ENCODE results near the gene CIB2.
A peak's percentile ranks its signal among the peaks of the same experiment; 100 is the strongest.

CIB2 gene

GRCh38 chr15:78083687-78084448 lies 47.4 kb downstream of the CIB2 start:
- no peak for DNase-seq (ENCODE audit: low read depth in 2 of 2)

- DNase-seq (ENCODE audit: low read depth in 2 of 2), result no peak
These were observed 48.1 kb downstream of the CIB2 start for GRCh38 chr15:78083186-78083585.

DNA sequence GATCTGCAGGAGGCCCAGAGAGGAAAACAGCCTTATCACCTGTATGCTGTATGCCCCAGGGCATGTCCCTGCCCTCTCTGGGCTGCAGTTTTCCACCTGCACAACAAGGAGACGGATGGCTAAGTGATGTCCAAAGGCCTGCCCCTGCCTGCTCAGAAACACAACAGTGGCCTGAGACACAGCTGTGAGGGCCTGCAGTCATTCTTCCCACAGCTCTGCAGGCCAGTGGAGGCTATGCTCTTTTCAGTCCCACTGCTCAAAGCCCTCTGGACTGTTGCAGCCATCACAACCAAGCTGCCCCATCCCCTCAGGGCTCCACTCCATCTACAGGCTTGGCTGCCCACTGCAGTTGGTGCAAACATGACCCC lies 48.5 kb downstream of the CIB2 start:
- DNase-seq (ENCODE audit: low read depth in 2 of 2), result no peak

DNA sequence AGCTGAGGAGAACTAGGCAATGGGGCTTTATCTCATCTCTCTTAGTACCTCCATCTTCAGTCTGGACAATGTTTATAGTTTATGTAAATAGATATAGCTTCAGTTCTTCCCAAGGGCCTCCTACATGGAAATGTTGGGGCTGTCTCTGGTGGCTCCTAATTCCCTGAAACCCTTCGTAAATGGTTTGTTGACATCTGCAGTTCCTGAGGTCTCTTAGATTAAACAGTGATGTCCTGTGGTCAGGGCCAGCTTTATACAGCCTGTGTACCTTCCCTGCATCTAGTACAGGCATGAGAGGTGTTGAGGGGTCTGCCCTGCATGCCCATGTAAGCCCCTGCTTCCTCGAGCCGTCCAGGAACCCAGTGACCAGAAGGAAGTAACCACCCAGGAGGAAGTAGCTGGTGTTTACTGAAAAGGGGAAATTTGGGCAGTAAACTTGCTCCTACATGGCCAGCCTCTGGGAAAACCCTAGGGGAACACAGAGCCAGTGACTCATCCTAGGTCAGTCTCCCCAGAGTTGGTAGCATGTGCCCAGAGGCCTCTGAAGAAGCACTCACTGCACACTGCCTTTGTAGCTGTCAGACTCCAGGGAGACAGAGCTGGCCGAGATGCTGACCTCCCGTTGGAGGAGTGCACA lies 49.0 kb downstream of the CIB2 start:
- DNase-seq (ENCODE audit: low read depth in 2 of 2), result no peak

DNA sequence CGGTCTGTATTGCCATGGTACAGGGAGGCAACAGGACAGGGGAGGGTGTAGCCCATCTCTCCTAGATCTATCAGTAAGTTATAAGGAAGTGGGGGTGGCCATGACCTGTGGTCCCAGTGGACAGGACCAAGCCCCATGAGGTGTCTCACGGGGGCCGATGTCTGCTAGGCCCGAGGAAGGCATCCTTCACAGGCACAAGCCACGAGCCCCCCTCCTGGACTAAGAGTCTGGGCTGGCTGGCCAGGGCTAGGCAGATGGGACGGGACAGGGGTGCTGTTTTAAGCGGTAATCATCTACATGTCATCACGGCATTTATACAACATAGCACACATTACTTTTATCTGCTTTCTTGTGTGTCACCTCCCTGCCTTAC lies 51.2 kb downstream of the CIB2 start:
- DNase-seq (ENCODE audit: low read depth in 2 of 2), result no peak

GRCh38 chr15:78079298-78080087 lies 51.8 kb downstream of the CIB2 start:
- DNase-seq (ENCODE audit: low read depth in 2 of 2), result no peak

DNA sequence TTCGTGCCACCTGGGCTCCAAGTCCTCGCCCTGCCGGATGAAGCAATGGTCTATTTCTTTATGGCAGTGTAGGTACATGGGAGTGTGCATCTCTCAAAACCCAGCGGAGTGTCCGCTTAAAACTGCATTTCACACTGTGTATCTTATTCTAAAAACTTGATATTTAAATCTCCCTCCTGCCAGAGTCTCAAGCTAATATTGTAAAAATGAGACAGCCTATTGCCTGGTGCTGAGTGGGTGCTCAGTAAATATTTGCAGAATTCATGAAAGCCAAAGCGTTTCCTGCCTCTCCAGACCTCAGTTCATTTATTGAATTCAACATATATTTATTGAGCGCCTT lies 53.4 kb downstream of the CIB2 start:
- DNase-seq (ENCODE audit: low read depth in 2 of 2), result no peak

GRCh38 chr15:78077053-78077870 lies 54.0 kb downstream of the CIB2 start, which contains the start of gene TBC1D2B:
Gene TBC1D2B (minus strand): TSS chr15:78077711. CDS start chr15:78077652, 59 bp downstream.
- peak; percentile 54 to 58 for DNase-seq (ENCODE audit: low read depth in 2 of 2)

DNA sequence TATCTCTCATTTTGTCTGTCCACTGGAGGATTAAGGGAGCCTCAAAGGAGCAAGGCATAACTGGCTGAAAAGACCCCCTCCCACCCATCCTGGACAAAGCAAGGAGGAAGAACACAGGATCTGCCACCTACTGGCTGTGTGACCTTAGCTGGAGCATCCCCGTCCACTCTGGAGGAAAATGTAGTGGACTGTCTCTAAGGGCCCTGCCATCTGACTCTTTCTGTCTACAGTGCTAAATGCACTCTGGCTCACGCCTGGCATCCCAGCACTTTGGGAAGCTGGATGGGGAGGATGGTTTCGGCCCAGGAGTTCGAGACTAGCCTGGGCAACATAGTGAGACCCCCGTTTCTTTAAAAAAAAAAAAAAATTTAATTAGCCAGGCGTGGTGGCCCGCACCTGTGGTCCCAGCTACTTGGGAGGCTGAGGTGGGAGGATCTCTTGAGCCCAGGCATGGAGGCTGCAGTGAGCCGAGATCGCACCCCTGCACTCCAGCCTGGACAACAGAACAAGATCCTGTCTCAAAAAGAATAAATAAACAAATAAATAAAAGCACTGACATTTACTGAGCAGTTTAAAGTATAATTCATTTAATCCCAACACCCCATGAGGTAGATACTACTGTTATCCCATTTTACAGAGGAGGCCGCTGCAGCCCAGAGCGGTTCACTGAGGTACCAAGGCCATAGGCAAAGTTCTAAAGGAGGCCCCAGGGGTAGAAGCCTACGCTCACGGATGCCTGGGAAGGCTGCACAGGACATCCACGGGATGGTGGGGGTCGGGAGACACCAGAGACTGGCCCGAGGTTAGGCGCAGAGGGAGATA lies 54.8 kb downstream of the CIB2 start:
- DNase-seq (ENCODE audit: low read depth in 2 of 2), result no peak

GRCh38 chr15:78075490-78076230 lies 55.6 kb downstream of the CIB2 start:
- DNase-seq (ENCODE audit: low read depth in 2 of 2), result no peak

GRCh38 chr15:78073046-78073787 lies 58.0 kb downstream of the CIB2 start:
- DNase-seq (ENCODE audit: low read depth in 2 of 2), result no peak

DNA sequence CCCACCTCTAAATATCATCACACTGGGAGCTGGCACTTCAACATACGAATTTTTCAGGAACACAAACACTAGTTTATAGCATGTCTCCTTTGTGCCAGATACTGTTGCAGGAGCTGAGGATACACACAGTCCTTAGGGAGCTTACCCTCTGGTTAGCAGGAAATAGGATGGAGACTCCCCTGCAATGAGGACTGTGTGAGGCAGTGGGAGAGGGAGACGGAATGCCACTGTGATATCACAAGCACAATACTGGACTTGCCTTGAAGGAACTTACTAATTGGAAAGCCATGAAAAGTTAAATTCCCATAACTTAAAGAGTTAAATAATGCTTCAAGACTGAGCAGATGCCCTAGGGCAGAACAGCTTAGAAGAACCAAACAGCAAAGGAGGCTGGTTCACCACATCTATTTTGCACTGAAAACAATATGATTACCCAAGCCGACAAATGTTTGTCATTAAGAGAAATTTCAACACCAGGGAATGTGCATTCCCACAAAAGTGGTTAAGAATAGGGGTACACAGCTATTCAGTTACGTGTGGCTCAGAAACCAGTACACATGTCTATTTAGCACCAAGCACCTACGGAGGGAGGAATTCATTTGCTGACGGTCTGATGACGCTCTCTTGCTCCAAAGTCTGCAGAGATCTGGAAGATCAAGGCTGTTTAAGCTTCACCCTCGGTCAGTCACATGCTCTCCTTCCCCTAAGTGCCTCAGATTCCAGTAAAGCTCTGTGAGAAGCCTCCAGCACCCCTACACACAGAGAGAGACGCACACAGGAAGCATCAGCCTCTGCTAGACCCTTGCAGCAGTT lies 59.0 kb downstream of the CIB2 start:
- DNase-seq (ENCODE audit: low read depth in 2 of 2), result no peak

GRCh38 chr15:78071383-78071782 lies 59.9 kb downstream of the CIB2 start:
- DNase-seq (ENCODE audit: low read depth in 2 of 2), result no peak

DNA sequence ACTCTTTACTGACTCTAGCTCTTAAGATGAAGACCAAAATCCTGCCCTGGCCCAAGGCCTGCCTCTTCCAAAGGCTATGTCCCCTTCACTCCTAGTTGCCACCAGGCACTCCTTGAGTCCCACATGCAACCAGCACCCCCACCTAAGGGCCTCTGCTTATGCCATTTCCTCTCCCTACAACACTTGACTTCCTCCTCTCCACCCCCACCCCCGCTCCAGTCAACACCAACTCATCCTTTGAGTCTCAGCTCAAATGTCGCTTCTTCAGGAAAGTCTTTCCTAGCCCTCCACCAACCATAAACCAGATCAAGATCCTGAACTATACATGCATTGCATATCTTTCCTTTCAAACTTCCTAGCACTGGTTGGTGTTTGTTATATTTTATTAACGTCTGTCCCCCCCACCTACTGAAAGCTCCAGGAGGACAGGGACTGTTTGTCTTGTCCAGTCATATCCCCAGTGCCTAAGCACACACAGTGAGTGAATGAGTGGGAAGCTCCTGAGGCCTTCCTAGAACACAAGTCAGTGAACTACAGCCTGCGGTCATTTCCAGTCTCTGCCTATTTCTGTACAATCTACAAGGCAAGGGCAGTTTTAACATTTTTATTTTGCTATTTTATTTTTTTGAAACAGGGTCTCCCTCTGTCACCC lies 61.1 kb downstream of the CIB2 start:
- DNase-seq (ENCODE audit: low read depth in 2 of 2), result no peak

GRCh38 chr15:78069462-78070029 lies 61.7 kb downstream of the CIB2 start:
- DNase-seq (ENCODE audit: low read depth in 2 of 2), result no peak

DNA sequence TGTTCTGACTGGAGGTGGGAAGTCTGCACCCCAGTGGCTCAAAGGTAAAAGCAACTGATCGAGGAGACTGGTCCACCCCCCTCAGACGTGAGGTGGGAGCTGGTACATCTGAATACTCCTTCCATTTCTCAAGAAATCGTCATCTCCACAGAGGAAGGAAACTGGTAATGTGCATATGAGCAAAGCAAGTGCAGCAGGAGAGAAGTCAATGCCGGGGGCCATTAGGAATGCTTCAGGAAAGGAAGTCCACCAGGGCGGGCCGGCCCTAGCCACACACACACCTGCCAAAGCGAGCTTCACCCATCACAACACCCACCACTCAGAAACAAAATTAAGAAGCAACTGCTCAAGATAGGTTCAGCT lies 62.2 kb downstream of the CIB2 start:
- DNase-seq (ENCODE audit: low read depth in 2 of 2), result no peak

DNA sequence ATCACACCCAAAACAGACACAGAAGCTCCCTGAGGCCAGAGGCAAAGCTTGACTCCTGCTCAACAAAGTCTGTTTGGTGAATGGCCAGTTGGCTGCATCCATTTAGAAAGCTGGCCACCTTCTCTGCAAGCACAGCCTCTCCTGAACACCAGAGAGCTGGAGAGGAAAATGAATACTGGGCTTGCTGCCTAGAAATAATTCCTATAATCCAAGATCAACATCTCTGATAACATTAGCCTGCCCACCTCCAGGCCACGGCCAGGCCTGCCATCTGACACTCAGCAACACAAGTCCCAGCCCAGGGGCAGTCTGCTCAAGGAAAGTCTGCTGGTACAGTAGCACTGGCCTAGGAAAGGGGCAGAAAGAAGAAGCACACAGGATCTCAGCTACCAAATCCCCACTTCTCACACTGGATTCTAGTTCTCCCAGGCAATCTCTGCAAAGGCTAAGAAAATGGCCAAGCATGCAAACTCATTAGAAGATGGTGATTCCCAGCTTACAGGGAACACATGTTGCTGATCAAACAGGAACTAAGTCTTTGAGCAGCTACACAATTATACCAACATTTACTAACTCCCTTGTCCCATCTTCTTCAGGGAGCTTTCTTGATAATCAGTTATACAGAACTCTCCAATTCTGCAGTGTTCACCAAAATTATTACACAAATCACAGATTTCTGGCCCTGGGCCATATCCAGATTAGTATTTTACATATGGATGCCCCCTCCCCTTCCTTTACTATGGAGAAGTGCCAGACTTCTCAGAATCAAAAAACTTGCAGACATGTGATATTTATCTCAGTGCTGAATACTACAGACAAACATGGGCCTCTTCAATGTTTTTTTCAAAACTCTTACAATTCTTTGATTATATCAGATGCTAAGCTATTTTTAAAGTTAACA lies 63.7 kb downstream of the CIB2 start:
- DNase-seq (ENCODE audit: low read depth in 2 of 2), result no peak

All from activated CD4-positive, alpha-beta T cell treated with anti-CD3 and anti-CD28 coated beads for 24 hours (primary cell).